ENCODE data around the gene HDGF. TPM values are rescaled to one million over a fixed set of nuclear protein-coding genes. Genes with fewer than 3 reads are reported as not detected.

HDGF gene
- total and polyA plus RNA-seq, 4 donors: 41.7 to 148 (median 119) TPM

GRCh38 chr1:156747742-156748669 lies 3.5 kb downstream of the HDGF start:
- H3K4me1 ChIP-seq (ENCODE audit: control insufficient read depth in 4 of 4, insufficient read depth in 4 of 4, low read length in 3 of 4): peaks cover 3 to 56% (median 50%) of the 10 kb centered on the region in 4 donors
- peaks cover 5 to 15% (median 13%) of the 10 kb centered on the region in 4 donors for H3K36me3 ChIP-seq (ENCODE audit: control insufficient read depth in 4 of 4, insufficient read depth in 3 of 4, low read depth in 1 of 4, low read length in 3 of 4)
- H3K4me3 ChIP-seq (ENCODE audit: low read depth in 1 of 3, low read length in 3 of 3): peak overlapping the region; percentile 79 to 92 (median 86)
- no peaks in the 10 kb centered on the region for H3K9me3 ChIP-seq (ENCODE audit: control insufficient read depth in 4 of 4, low read length in 3 of 4)
- H3K27ac ChIP-seq (ENCODE audit: low read depth in 1 of 2, low read length in 2 of 2): peak overlapping the region; percentile 96 to 97
- TF ChIP-seq HNF4A (conservative IDR thresholded peaks at IDR 0.05) (peak; percentile 30 to 31), MAX (IDR thresholded peaks at IDR 0.05) (no peak)
- 3% methylated on average over 8 of the region's 8 CpGs for WGBS
- H3K27me3 ChIP-seq (ENCODE audit: control insufficient read depth in 4 of 4, insufficient read depth in 4 of 4, low read length in 3 of 4): no peaks in the 10 kb centered on the region
- no peak for DNase-seq (ENCODE audit: low spot score)
- peak overlapping the region; percentile 93 to 97 for H3K9ac ChIP-seq (ENCODE audit: low read depth in 1 of 2, low read length in 2 of 2)

- Histone ChIP-seq H3K9ac (ENCODE audit: low read depth in 1 of 2, low read length in 2 of 2) (peak overlapping the region; percentile 93 to 97), H3K27me3 (ENCODE audit: control insufficient read depth in 4 of 4, insufficient read depth in 4 of 4, low read length in 3 of 4) (no peaks in the 10 kb centered on the region), H3K4me1 (ENCODE audit: control insufficient read depth in 4 of 4, insufficient read depth in 4 of 4, low read length in 3 of 4) (peaks cover 3 to 48% (median 42%) of the 10 kb centered on the region in 4 donors), H3K9me3 (ENCODE audit: control insufficient read depth in 4 of 4, low read length in 3 of 4) (no peaks in the 10 kb centered on the region), H3K27ac (ENCODE audit: low read depth in 1 of 2, low read length in 2 of 2) (peak overlapping the region; percentile 96 to 97), H3K4me3 (ENCODE audit: low read depth in 1 of 3, low read length in 3 of 3) (peak overlapping the region; percentile 77 to 92 (median 86)), H3K36me3 (ENCODE audit: control insufficient read depth in 4 of 4, insufficient read depth in 3 of 4, low read depth in 1 of 4, low read length in 3 of 4) (peaks cover 5 to 22% (median 18%) of the 10 kb centered on the region in 4 donors)
- under 1% methylated on average over 27 of the region's 29 CpGs for WGBS
- peak; percentile 86 for DNase-seq (ENCODE audit: low spot score)
- TF ChIP-seq TAF1 (conservative IDR thresholded peaks at IDR 0.05): no peak
- no peak for TF ChIP-seq REST (IDR thresholded peaks at IDR 0.05)
- TF ChIP-seq RXRA (IDR thresholded peaks at IDR 0.05): peak; percentile 29 to 35
- TF ChIP-seq MAX (IDR thresholded peaks at IDR 0.05): peak; percentile 73
- no peak for TF ChIP-seq ATF3 (IDR thresholded peaks at IDR 0.05)
- TF ChIP-seq YY1 (IDR thresholded peaks at IDR 0.05): peak; percentile 95
- TF ChIP-seq EGR1 (IDR thresholded peaks at IDR 0.05; ENCODE audit: low read depth in 2 of 2): peak in 1 of 2 donors; percentile 31
- peak in 1 of 2 donors; percentile 58 for TF ChIP-seq JUND (IDR thresholded peaks at IDR 0.05)
- TF ChIP-seq RAD21 (IDR thresholded peaks at IDR 0.05): no peak
- peak; percentile 15 for TF ChIP-seq CTCF (IDR thresholded peaks at IDR 0.05; ENCODE audit: low read depth, low read length, missing input control)
- no peak for TF ChIP-seq FOXA2 (IDR thresholded peaks at IDR 0.05)
- TF ChIP-seq SP1 (IDR thresholded peaks at IDR 0.05): peak; percentile 76
- peak in 1 of 2 donors; percentile 71 for TF ChIP-seq GABPA (IDR thresholded peaks at IDR 0.05 in 1 of 2, conservative IDR thresholded peaks at IDR 0.05 in 1 of 2)
- peak; percentile 95 for TF ChIP-seq HNF4A (conservative IDR thresholded peaks at IDR 0.05)
- TF ChIP-seq ZBTB33 (IDR thresholded peaks at IDR 0.05): no peak
- peak; percentile 31 for TF ChIP-seq NR2F2 (IDR thresholded peaks at IDR 0.05)
- no peak for TF ChIP-seq FOXA1 (IDR thresholded peaks at IDR 0.05)
- peak; percentile 83 for TF ChIP-seq HNF4G (IDR thresholded peaks at IDR 0.05)
These were observed 4.5 kb downstream of the HDGF start for GRCh38 chr1:156746728-156747631.
